Endodermal cell (in vitro differentiated cells): ENCODE measurements around the gene BTRC. TPM values are rescaled to one million over a fixed set of nuclear protein-coding genes. Genes with fewer than 3 reads are reported as not detected.

Experiments used
- DNase-seq: peaks from one replicate; pipeline ENCODE4 v3.0.0-alpha.2; 2017
- H3K27ac ChIP-seq: 2 replicates; pipeline ENCODE4 v1.5.1; 2013; ENCODE audit warnings: mild to moderate bottlenecking, low read depth, low read length, moderate library complexity
- H3K27me3 ChIP-seq: 2 replicates; pipeline ENCODE4 v1.6.1; 2013; ENCODE audit warnings: mild to moderate bottlenecking, low read length, moderate library complexity; ENCODE audit not compliant: insufficient read depth, control insufficient read depth, poor library complexity, severe bottlenecking
- H3K36me3 ChIP-seq: 2 replicates; pipeline ENCODE4 v1.7.0; 2013; ENCODE audit warnings: mild to moderate bottlenecking, low read length, moderate library complexity; ENCODE audit not compliant: control insufficient read depth, insufficient read depth
- H3K4me1 ChIP-seq: one replicate; pipeline ENCODE4 v1.7.0; 2013; ENCODE audit warnings: low read length; ENCODE audit not compliant: control insufficient read depth, insufficient read depth
- H3K4me3 ChIP-seq: 2 replicates; pipeline ENCODE4 v1.5.1; 2013; ENCODE audit warnings: mild to moderate bottlenecking, low read length, moderate library complexity
- H3K9ac ChIP-seq: 2 replicates; pipeline ENCODE4 v1.6.1; 2013; ENCODE audit warnings: mild to moderate bottlenecking, low read length, moderate library complexity; ENCODE audit not compliant: poor library complexity, severe bottlenecking; ENCODE audit errors: extremely low read depth
- H3K9me3 ChIP-seq: 2 replicates; pipeline ENCODE4 v1.6.1; 2013; ENCODE audit warnings: mild to moderate bottlenecking, low read length, moderate library complexity; ENCODE audit not compliant: control insufficient read depth
- H3K27ac Mint-ChIP-seq: 2 replicates; pipeline ENCODE4 v1.8.0; 2020; ENCODE audit warnings: mixed read lengths
- H3K27me3 Mint-ChIP-seq: 2 replicates; pipeline ENCODE4 v1.8.0; 2021; ENCODE audit warnings: mild to moderate bottlenecking, mixed read lengths; ENCODE audit not compliant: insufficient read depth
- H3K36me3 Mint-ChIP-seq: 2 replicates; pipeline ENCODE4 v1.8.0; 2020; ENCODE audit warnings: low read depth, mixed read lengths
- H3K4me1 Mint-ChIP-seq: 2 replicates; pipeline ENCODE4 v1.8.0; 2020; ENCODE audit warnings: mixed read lengths
- H3K4me3 Mint-ChIP-seq: 2 replicates; pipeline ENCODE4 v1.8.0; 2020; ENCODE audit warnings: mild to moderate bottlenecking, moderate library complexity, mixed read lengths
- H3K9me3 Mint-ChIP-seq: 2 replicates; pipeline ENCODE4 v1.8.0; 2020; ENCODE audit warnings: mild to moderate bottlenecking, mixed read lengths
- CTCF ChIP-seq: fragments of 200-600 bp; sonication (generic); conservative IDR thresholded peaks from 2 replicates; pipeline ENCODE4 v1.5.0; 2021; ENCODE audit warnings: antibody characterized with exemption, mild to moderate bottlenecking
- WGBS, 2 experiments: methylation state at CpG; one replicate each; pipeline versions ENCODE4 v1.1.5 to v1.1.7; 2013; ENCODE audit warnings: missing lambda C conversion rate in 2 of 2, mixed read lengths in 1 of 2; ENCODE audit not compliant: insufficient coverage in 1 of 2, insufficient read length in 1 of 2; 5-methylcytosine and 5-hydroxymethylcytosine counted together
- total RNA-seq, 2 donors: library from RNA; stranded (reverse); fragmentation: NEBNext Ultra II Directional in 1 of 2; extraction: Animal tissue kit (Norgen Biotek cat#: 25700) in 1 of 2; gene quantifications; 2 replicates in 1 of 2; 3 replicates in 1 of 2; pipeline ENCODE4 v1.2.1, GENCODE V29; 2021

BTRC gene
- total RNA-seq, 2 donors from 2014 or later: 30.1 to 38.2 TPM

GRCh38 chr10:101550965-101551364 is 197.0 kb downstream of the BTRC start:
- peaks cover 29% of the 10 kb centered on the region for H3K36me3 ChIP-seq
- Mint-ChIP-seq H3K27me3 (no peaks in the 10 kb centered on the region), H3K36me3 (peaks cover 38% of the 10 kb centered on the region), H3K4me1 (no peaks in the 10 kb centered on the region), H3K27ac (no peak overlapping the region), H3K4me3 (no peak overlapping the region), H3K9me3 (no peaks in the 10 kb centered on the region)
- TF ChIP-seq CTCF: no peak
- H3K4me1 ChIP-seq: no peaks in the 10 kb centered on the region
- no peak overlapping the region for H3K9ac ChIP-seq
- DNase-seq: no peak
- no peaks in the 10 kb centered on the region for H3K27me3 ChIP-seq
- no peak overlapping the region for H3K27ac ChIP-seq
- H3K9me3 ChIP-seq: no peaks in the 10 kb centered on the region
- H3K4me3 ChIP-seq: no peak overlapping the region
- WGBS, 2 experiments: 94 to 95% methylated on average over 2 of the region's 2 CpGs

- TF ChIP-seq CTCF: no peak
- H3K9me3 Mint-ChIP-seq: no peaks in the 10 kb centered on the region
- Histone ChIP-seq H3K4me1 (no peaks in the 10 kb centered on the region), H3K4me3 (no peak overlapping the region), H3K9ac (no peak overlapping the region), H3K9me3 (no peaks in the 10 kb centered on the region), H3K27me3 (no peaks in the 10 kb centered on the region), H3K27ac (no peak overlapping the region), H3K36me3 (peaks cover 29% of the 10 kb centered on the region)
- no peak for DNase-seq
- no peak overlapping the region for H3K4me3 Mint-ChIP-seq
- no peaks in the 10 kb centered on the region for H3K27me3 Mint-ChIP-seq
- H3K4me1 Mint-ChIP-seq: no peaks in the 10 kb centered on the region
- no peak overlapping the region for H3K27ac Mint-ChIP-seq
- H3K36me3 Mint-ChIP-seq: peaks cover 36% of the 10 kb centered on the region
- WGBS, 2 experiments: 92 to 94% methylated on average over 3 of the region's 3 CpGs
Measured at GRCh38 chr10:101552442-101552841, 198.5 kb downstream of the BTRC start.

GRCh38 chr10:101557541-101557940 is 203.6 kb downstream of the BTRC start:
- WGBS, 2 experiments: 89 to 93% methylated on average over 2 of the region's 2 CpGs
- no peak for TF ChIP-seq CTCF
- no peak overlapping the region for H3K27ac Mint-ChIP-seq
- Histone ChIP-seq H3K4me1 (no peaks in the 10 kb centered on the region), H3K9me3 (no peaks in the 10 kb centered on the region), H3K27ac (no peak overlapping the region), H3K27me3 (no peaks in the 10 kb centered on the region), H3K4me3 (no peak overlapping the region), H3K36me3 (peaks cover 10% of the 10 kb centered on the region), H3K9ac (no peak overlapping the region)
- peaks cover 17% of the 10 kb centered on the region for H3K36me3 Mint-ChIP-seq
- no peaks in the 10 kb centered on the region for H3K4me1 Mint-ChIP-seq
- no peak overlapping the region for H3K4me3 Mint-ChIP-seq
- H3K27me3 Mint-ChIP-seq: peaks cover 3% of the 10 kb centered on the region
- DNase-seq: no peak
- H3K9me3 Mint-ChIP-seq: no peaks in the 10 kb centered on the region
